ENCODE measurements around the gene SLC47A2. TPM values are rescaled to one million over a fixed set of nuclear protein-coding genes. Genes with fewer than 3 reads are reported as not detected.

SLC47A2 gene
- polyA plus RNA-seq, 1 experiment, result not detected

DNA sequence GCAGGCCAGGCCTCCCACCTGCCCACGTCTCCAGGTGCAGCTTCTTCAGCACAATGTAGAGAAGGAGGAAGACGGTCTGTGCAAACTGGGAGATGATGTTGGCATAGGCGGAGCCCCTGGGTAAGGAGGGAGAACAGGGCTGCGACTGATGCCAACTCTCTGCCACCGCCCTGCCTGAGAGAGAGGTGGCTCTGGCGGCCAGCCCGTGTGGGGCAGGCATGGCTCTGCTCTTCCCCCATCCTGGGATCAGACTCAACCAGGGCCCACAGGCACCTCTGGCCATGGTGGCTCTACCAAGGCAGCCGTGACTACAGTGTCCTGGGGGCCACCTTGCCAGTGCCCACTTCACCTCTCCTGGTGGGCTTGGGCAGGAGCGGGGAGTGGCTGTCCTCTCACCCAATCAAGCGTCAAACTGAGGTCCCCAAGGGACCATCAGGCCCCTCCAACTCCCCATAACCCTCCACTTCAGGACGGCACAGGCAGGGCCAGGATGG lies 8.6 kb downstream of the SLC47A2 start:
- no peak overlapping the region for H3K4me3 ChIP-seq (ENCODE audit: low read depth, low read length)
- no peaks in the 10 kb centered on the region for H3K36me3 ChIP-seq (ENCODE audit: control insufficient read depth, insufficient read depth, low read length)
- CTCF ChIA-PET, result interaction anchor here (2.0 kb wide), 1 partner anchor 8 kb away, joined by 6 read pairs; the partner anchor contains the start of gene SLC47A2
- no peaks in the 10 kb centered on the region for H3K27me3 ChIP-seq (ENCODE audit: control insufficient read depth, insufficient read depth, low read length)
- DNase-seq (ENCODE audit: low read depth), result no peak
- POLR2A ChIA-PET, result no interaction called here
- TF ChIP-seq, protein P1, sequence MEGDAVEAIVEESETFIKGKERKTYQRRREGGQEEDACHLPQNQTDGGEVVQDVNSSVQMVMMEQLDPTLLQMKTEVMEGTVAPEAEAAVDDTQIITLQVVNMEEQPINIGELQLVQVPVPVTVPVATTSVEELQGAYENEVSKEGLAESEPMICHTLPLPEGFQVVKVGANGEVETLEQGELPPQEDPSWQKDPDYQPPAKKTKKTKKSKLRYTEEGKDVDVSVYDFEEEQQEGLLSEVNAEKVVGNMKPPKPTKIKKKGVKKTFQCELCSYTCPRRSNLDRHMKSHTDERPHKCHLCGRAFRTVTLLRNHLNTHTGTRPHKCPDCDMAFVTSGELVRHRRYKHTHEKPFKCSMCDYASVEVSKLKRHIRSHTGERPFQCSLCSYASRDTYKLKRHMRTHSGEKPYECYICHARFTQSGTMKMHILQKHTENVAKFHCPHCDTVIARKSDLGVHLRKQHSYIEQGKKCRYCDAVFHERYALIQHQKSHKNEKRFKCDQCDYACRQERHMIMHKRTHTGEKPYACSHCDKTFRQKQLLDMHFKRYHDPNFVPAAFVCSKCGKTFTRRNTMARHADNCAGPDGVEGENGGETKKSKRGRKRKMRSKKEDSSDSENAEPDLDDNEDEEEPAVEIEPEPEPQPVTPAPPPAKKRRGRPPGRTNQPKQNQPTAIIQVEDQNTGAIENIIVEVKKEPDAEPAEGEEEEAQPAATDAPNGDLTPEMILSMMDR (IDR thresholded peaks at IDR 0.05; ENCODE audit: insufficient read depth, low read depth, low read length), result no peak

DNA sequence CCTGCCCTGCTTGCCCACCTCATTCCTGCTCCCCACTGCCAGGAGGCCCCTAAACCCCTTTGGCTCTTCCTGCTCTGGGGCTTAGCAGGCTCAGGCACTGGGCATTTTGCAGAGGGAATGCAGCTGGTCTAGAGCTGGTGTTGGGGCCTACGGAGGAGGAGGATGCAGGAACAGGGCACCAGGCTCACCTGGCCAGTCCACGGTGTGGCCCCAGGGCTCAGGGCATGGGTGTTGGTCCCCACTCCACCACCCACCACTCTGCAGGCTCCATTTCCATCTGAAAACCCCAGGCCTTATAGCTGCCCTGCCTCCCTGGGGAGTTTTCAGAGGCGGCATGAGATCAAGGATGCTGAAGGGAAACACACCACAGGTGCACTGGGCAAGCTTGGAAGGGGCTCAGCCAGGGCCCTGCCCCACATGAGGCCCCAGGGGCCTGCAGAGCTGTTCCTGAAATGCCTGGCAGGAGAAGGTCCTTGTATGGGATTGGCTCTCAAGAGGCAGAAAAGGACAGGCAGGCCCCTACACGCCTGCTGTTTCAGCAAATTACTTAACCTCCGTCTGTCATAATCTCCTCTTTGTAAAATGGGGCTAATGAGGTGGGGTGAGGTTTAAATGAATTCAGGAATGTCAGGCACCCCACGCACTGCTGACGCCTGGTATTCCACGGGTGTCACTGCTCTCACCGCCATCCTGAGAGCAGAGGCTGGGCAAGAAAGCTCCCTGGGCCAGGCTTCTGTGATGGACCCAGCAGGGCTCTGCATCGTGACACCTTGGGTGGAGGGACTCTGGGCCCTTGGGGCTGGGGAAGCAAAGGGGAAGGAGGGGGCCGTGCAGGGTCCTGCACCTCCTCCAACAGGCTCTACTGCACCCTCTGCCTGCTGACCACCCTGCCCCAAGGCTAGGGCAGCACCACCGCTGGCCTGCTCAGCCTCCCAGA lies 9.3 kb downstream of the SLC47A2 start:
- no peaks in the 10 kb centered on the region for H3K36me3 ChIP-seq (ENCODE audit: control insufficient read depth, insufficient read depth, low read length)
- TF ChIP-seq, protein P1 (IDR thresholded peaks at IDR 0.05; ENCODE audit: insufficient read depth, low read depth, low read length), result no peak
- ChIA-PET CTCF (interaction anchor here (2.0 kb wide), 1 partner anchor 9 kb away, joined by 6 read pairs; the partner anchor contains the start of gene SLC47A2), POLR2A (no interaction called here)
- no peak for DNase-seq (ENCODE audit: low read depth)
- H3K4me3 ChIP-seq (ENCODE audit: low read depth, low read length), result no peak overlapping the region
- no peaks in the 10 kb centered on the region for H3K27me3 ChIP-seq (ENCODE audit: control insufficient read depth, insufficient read depth, low read length)

DNA sequence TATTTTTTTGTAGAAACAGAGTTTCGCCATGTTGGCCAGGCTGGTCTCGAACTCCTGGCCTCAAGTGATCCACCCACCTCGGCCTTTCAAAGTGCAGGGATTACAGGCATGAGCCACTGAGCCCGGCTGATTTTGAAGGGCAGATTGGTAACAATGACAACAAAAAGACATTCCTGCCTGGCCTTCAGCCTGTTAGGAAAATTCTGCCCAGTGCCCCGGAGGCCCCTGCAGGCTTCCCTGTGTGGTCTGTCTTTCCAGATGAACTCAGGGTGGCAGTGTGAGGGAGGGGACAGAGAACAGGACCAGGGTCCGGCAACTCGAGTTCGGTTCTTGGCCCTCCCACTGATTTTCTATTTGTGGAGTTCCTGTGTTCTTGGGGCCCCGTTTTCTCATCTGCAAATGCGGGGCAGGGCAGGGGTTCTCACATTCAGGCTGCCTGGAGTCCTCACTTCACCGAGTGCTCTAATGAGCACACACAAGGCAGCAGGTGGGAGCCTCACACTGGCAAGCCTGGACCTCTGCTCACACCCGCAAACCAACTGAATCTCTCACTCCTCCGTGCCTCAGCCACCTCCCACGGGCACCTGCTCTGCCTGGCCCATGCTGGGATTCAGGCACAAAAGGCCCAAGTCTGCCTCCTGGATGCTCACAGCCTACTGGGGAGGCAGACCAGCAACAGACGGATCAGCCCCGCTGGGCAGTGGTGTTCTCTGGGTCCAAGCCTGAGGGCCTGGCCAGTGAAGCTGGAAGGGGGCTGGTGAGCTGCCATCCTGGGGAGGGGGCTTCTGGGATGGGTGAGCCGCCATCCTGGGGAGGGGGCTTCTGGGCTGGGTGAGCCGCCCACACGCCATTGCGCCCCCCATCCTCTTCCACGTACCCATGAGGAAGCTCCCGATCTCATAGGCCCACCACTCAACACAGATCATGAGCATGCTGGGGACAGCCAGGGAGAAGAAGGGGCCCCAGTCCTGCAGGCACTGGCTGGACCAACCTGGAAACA lies 10.3 kb downstream of the SLC47A2 start:
- ChIA-PET POLR2A (no interaction called here), CTCF (interaction anchor here (2.0 kb wide), 1 partner anchor 10 kb away, joined by 6 read pairs; the partner anchor contains the start of gene SLC47A2)
- no peak overlapping the region for H3K4me3 ChIP-seq (ENCODE audit: low read depth, low read length)
- DNase-seq (ENCODE audit: low read depth), result no peak
- no peaks in the 10 kb centered on the region for H3K27me3 ChIP-seq (ENCODE audit: control insufficient read depth, insufficient read depth, low read length)
- TF ChIP-seq, protein P1 (IDR thresholded peaks at IDR 0.05; ENCODE audit: insufficient read depth, low read depth, low read length), result no peak
- H3K36me3 ChIP-seq (ENCODE audit: control insufficient read depth, insufficient read depth, low read length), result no peaks in the 10 kb centered on the region

DNA sequence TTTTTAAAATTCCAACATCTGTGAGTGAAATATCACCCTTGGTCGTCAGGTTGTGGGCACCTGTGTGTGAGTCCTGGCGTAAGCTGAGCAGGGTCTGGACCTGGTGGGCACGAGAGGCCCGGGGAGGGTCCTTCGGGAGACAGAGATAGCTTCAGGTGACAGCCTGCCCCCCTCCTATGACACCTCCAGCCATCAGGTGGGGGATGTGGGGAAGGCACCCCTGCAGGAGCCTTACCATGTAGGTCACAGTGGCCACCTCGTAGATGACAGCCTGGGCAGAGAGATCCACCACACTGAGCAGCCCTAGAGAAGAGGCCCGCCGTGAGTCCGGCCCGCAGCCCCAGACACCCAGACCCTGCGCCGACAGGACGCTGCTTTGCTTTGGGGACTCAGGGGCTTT lies 11.2 kb downstream of the SLC47A2 start:
- TF ChIP-seq, protein P1 (IDR thresholded peaks at IDR 0.05; ENCODE audit: insufficient read depth, low read depth, low read length), result no peak
- Histone ChIP-seq H3K36me3 (ENCODE audit: control insufficient read depth, insufficient read depth, low read length) (no peaks in the 10 kb centered on the region), H3K4me3 (ENCODE audit: low read depth, low read length) (no peak overlapping the region), H3K27me3 (ENCODE audit: control insufficient read depth, insufficient read depth, low read length) (no peaks in the 10 kb centered on the region)
- ChIA-PET CTCF (no interaction called here), POLR2A (no interaction called here)
- no peak for DNase-seq (ENCODE audit: low read depth)
